ENCODE measurements around the gene B9D1. TPM values are rescaled to one million over a fixed set of nuclear protein-coding genes. Genes with fewer than 3 reads are reported as not detected.

B9D1 gene
- total RNA-seq, 1 experiment from 2014 or later = 31.9 TPM

- Mint-ChIP-seq H3K27me3 (ENCODE audit: low read depth) (no peaks in the 10 kb centered on the region), H3K27ac (no peak overlapping the region), H3K4me3 (no peak overlapping the region), H3K4me1 (peaks cover 31% of the 10 kb centered on the region), H3K36me3 (peaks cover 49% of the 10 kb centered on the region), H3K9me3 (no peaks in the 10 kb centered on the region)
- DNase-seq (ENCODE audit: low spot score) (no peak), ATAC-seq (no peak)
- TF ChIP-seq CREM (CRISPR knock-in tag; IDR thresholded peaks at IDR 0.05) (no peak), GRHL2 (CRISPR knock-in tag; IDR thresholded peaks at IDR 0.05; ENCODE audit: insufficient replicate concordance, severe bottlenecking) (no peak), FOXK1 (CRISPR knock-in tag; IDR thresholded peaks at IDR 0.05) (no peak), NR3C1 (CRISPR knock-in tag; conservative IDR thresholded peaks at IDR 0.05; ENCODE audit: low read depth) (no peak), ZNF396 (CRISPR knock-in tag; IDR thresholded peaks at IDR 0.05; ENCODE audit: borderline replicate concordance) (no peak), NR2C2 (CRISPR knock-in tag; IDR thresholded peaks at IDR 0.05) (no peak), MLX (CRISPR knock-in tag; IDR thresholded peaks at IDR 0.05) (no peak), NFATC4 (CRISPR knock-in tag; IDR thresholded peaks at IDR 0.05) (no peak), TEAD4 (CRISPR knock-in tag; IDR thresholded peaks at IDR 0.05) (no peak), ARID4B (CRISPR knock-in tag; IDR thresholded peaks at IDR 0.05; ENCODE audit: borderline replicate concordance) (no peak), JUN (CRISPR knock-in tag; IDR thresholded peaks at IDR 0.05) (no peak)
- TF ChIP-seq, protein P1, sequence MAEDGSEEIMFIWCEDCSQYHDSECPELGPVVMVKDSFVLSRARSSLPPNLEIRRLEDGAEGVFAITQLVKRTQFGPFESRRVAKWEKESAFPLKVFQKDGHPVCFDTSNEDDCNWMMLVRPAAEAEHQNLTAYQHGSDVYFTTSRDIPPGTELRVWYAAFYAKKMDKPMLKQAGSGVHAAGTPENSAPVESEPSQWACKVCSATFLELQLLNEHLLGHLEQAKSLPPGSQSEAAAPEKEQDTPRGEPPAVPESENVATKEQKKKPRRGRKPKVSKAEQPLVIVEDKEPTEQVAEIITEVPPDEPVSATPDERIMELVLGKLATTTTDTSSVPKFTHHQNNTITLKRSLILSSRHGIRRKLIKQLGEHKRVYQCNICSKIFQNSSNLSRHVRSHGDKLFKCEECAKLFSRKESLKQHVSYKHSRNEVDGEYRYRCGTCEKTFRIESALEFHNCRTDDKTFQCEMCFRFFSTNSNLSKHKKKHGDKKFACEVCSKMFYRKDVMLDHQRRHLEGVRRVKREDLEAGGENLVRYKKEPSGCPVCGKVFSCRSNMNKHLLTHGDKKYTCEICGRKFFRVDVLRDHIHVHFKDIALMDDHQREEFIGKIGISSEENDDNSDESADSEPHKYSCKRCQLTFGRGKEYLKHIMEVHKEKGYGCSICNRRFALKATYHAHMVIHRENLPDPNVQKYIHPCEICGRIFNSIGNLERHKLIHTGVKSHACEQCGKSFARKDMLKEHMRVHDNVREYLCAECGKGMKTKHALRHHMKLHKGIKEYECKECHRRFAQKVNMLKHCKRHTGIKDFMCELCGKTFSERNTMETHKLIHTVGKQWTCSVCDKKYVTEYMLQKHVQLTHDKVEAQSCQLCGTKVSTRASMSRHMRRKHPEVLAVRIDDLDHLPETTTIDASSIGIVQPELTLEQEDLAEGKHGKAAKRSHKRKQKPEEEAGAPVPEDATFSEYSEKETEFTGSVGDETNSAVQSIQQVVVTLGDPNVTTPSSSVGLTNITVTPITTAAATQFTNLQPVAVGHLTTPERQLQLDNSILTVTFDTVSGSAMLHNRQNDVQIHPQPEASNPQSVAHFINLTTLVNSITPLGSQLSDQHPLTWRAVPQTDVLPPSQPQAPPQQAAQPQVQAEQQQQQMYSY (CRISPR knock-in tag; IDR thresholded peaks at IDR 0.05) = no peak
- TF ChIP-seq, protein P2, sequence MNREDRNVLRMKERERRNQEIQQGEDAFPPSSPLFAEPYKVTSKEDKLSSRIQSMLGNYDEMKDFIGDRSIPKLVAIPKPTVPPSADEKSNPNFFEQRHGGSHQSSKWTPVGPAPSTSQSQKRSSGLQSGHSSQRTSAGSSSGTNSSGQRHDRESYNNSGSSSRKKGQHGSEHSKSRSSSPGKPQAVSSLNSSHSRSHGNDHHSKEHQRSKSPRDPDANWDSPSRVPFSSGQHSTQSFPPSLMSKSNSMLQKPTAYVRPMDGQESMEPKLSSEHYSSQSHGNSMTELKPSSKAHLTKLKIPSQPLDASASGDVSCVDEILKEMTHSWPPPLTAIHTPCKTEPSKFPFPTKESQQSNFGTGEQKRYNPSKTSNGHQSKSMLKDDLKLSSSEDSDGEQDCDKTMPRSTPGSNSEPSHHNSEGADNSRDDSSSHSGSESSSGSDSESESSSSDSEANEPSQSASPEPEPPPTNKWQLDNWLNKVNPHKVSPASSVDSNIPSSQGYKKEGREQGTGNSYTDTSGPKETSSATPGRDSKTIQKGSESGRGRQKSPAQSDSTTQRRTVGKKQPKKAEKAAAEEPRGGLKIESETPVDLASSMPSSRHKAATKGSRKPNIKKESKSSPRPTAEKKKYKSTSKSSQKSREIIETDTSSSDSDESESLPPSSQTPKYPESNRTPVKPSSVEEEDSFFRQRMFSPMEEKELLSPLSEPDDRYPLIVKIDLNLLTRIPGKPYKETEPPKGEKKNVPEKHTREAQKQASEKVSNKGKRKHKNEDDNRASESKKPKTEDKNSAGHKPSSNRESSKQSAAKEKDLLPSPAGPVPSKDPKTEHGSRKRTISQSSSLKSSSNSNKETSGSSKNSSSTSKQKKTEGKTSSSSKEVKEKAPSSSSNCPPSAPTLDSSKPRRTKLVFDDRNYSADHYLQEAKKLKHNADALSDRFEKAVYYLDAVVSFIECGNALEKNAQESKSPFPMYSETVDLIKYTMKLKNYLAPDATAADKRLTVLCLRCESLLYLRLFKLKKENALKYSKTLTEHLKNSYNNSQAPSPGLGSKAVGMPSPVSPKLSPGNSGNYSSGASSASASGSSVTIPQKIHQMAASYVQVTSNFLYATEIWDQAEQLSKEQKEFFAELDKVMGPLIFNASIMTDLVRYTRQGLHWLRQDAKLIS (CRISPR knock-in tag; IDR thresholded peaks at IDR 0.05; ENCODE audit: borderline replicate concordance) = no peak
- ChIA-PET POLR2A (no interaction called here), CTCF (no interaction called here)
Measured at GRCh38 chr17:19381741-19382444, 19.4 kb upstream of the B9D1 start.

Measured in WTC11 (cell line).